Stimulated activated CD8-positive, alpha-beta memory T cell treated with anti-CD3 and anti-CD28 coated beads, Interleukin-4, amount 100 ng/mL, for 4 hours (primary cell): ENCODE results near the gene VPS35L.

Source experiments
- DNase-seq, 2 donors: peaks; one replicate each; pipeline ENCODE4 v3.0.0-alpha.2; 2020; ENCODE audit warnings: low read depth in 2 of 2, low spot score in 1 of 2

The VPS35L gene

DNA sequence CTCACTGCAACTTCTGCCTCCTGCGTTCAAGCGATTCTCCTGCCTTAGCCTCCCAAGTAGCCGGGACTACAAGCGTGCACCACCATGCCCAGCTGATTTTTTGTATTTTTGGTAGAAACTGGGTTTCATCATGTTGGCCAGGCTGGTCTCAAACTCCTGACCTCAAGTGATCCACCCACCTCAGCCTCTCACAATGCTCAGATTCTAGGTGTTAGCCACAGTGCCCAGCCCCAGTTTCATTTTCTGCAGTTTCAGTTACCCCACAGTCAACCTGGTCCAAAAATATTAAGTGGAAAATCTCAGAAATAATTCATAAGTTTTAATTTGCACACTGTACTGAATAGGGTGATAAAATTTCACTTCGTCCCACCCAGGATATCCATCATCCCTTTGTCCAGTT is 133.8 kb downstream of the VPS35L start:
- no peak for DNase-seq

- no peak for DNase-seq
Measured at GRCh38 chr16:19690196-19690595, 134.7 kb downstream of the VPS35L start.

DNA sequence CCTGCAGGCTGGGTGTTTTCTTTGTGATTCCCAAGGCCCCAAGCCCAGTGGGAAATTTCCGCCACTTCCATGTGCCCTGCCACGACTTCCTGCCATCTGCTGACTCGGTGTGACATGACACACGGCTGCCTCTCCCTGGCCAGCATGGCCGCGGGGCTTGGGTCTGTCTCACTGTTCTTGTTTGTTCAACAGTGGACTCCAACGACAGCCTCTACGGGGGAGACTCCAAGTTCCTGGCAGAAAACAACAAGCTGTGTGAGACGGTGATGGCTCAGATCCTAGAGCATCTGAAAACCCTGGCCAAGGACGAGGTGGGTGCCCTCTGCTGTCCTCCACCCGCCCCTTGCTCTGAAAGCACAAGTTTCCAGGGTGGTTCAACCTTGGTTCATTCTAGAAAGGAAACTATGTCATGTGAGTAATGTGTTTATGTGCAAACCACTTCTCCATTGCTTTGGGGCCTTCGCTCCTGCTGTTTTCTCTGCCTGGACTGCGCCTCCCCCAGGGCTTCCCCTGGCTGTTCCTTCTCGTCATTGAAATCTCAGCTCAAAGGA is 135.7 kb downstream of the VPS35L start:
- no peak for DNase-seq

GRCh38 chr16:19694989-19695388 is 139.5 kb downstream of the VPS35L start:
- DNase-seq: no peak

DNA sequence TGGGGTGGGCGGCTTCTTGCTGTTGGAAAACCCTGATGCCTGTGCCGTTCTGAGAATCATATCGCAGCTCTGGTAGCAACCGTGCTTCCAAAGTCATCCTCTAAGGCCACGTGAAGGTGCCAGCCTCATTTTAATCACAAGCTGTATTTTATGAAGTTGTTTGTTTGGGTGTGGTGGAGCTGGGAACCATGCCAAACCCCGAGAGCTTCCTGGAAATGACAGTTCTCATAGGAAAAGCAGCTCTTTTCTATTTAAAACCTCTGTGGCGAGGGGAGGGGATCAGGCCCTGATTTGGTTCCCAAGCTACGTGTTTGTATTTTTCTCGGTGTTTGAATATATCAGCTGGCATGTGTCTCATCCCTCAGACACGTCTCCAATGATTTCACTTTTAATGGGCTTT is 140.8 kb downstream of the VPS35L start:
- peak; percentile 6 to 11 for DNase-seq

- DNase-seq: no peak
Measured at GRCh38 chr16:19696961-19697360, 141.5 kb downstream of the VPS35L start.

GRCh38 chr16:19697756-19698318 is 142.3 kb downstream of the VPS35L start:
- DNase-seq: no peak

- no peak for DNase-seq
Measured at GRCh38 chr16:19698480-19699465, 143.3 kb downstream of the VPS35L start.

DNA sequence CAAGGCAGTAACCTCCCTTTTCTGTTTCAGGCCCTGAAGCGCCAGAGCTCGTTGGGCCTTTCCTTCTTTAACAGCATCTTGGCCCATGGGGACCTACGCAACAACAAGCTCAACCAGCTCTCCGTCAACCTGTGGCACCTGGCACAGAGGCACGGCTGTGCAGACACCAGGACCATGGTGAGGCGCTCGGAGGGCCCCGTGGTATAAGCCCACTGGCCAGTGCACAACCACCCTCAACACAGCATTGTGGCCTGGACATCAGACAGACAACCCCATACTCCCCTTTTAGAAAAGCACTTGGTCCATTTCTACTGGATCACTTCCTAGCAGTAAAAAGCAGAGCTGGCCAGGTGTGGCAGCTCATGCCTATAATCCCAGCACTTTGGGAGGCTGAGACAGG is 144.0 kb downstream of the VPS35L start:
- no peak for DNase-seq

DNA sequence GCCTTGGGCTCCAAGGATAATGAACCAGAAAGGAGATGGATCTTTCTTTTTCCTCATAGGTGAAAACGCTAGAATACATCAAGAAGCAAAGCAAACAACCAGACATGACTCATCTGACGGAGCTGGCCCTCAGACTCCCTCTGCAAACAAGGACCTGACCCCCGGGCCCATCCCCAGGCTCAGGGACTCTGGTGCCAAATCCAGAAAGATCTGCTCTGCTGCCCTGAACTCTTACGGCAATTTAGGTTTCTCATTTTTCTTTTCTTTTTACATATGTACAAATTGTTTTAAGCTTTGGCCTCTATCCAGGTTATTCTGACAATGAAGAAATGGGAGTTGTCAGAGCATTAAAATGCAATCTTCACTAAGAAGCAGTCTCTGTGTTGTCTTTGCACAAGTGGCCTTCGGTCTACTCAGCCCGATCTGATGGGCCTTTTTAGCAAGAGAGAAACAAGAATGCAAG is 144.8 kb downstream of the VPS35L start:
- no peak for DNase-seq

- no peak for DNase-seq
Measured at GRCh38 chr16:19701091-19701490, 145.6 kb downstream of the VPS35L start.

DNA sequence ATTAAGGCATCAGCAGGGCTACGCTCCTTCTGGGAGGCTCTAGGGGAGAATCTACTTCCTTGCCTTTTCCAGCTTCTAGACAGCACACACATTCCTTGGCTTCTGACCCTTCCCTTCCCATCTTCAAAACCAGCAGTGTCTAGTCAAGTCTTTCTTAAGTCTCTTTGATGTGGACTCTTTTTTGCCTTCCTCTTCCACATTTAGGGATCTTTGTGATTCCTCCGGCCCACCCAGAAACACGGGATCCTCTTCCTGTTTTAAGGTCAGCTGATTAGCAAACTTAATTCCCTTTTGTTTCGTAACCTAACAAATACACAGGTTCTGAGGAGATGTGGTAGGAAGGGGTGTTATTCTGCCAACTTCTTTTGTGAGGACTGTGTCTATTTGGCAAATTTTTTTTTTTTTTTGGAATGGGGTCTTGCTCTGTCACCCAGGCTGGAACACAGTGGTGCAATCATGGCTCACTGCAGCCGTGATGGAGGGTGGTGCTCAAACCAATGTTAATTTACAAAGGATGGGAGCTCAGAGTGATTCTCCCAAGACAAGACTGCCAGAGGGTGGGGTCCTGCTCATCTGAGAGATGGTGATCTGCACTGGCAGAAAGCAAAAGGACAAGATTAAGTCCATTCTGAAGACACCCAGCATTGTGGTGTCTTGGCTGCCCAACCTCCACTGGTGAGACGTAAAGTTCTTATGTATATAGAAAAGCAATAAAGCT is 147.8 kb downstream of the VPS35L start:
- DNase-seq: no peak

DNA sequence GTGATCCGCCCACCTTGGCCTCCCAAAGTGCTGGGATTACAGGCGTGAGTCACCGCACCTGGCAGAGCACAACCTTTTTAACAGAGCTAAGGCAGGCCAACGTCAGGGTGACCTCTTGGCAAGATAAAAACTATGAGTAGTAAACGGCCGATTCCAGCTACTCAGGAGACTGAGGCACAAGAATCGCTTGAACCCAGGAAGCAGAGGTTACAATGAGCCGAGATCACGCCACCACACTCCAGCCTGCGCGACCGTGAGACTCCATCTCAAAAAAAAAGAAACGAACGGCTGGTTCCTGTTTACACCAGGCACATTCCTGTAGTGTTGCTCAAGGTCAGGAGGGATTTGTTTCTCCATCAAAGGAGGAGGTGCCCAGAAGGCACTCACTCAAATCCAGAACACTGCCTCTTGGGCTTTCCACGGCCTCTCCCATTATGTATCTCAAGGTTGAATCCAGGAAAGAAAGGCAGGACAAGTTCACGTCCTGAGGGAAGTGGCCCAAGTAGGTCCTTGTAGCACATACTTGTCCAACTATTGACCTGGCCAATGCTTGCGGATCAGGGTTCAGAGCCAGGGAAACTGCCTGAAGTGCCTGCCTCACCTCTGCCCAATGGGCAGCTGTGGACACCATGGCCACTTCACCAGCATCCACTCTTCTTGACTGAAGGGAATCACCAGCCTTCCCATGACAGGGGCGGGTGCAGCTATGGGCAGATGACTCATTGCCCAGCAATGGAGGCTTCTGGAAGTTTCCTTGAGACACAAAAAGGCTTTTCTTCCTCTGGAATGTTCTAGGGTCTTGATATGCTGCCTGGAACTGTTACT is 149.0 kb downstream of the VPS35L start:
- no peak for DNase-seq

- no peak for DNase-seq
Measured at GRCh38 chr16:19705146-19705501, 149.6 kb downstream of the VPS35L start.

DNA sequence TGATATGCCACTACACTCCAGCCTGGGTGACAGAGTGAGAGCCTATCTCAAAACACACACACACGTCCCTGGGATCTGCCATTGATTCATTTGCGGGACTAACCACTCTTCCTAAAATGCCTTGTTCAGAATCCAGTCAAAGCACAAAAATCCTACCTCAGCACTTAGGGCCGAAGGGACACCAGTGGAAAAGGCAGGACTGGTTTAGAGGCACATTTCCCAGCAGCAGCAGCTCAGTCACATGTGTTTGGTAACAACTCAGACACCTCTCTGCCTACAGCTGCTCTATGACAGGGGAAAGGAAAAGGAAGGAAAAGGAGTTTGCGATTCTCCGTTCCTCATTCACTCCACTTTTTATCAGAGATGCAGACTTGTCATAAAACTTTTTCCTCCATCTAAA is 150.3 kb downstream of the VPS35L start:
- no peak for DNase-seq

DNA sequence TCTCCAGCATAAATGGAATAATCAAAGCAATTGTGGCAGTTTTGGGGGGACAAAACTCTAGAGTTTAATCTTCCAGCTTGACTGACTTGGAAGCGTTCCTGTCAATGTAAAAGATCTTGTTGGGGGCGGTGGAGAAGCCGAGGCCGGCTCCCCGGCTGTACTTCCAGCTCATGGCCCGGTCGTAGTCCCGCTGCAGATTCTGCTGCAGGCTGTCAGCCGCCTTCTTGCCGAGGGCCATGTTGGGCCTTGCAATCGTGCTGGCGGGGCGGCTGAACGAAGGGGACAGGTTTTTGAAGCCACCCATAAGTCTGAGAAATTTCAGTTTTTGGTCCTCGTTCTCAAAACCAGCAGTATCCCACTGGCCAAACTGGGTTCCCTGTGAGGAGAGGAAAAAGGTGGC is 151.3 kb downstream of the VPS35L start:
- DNase-seq: no peak

DNA sequence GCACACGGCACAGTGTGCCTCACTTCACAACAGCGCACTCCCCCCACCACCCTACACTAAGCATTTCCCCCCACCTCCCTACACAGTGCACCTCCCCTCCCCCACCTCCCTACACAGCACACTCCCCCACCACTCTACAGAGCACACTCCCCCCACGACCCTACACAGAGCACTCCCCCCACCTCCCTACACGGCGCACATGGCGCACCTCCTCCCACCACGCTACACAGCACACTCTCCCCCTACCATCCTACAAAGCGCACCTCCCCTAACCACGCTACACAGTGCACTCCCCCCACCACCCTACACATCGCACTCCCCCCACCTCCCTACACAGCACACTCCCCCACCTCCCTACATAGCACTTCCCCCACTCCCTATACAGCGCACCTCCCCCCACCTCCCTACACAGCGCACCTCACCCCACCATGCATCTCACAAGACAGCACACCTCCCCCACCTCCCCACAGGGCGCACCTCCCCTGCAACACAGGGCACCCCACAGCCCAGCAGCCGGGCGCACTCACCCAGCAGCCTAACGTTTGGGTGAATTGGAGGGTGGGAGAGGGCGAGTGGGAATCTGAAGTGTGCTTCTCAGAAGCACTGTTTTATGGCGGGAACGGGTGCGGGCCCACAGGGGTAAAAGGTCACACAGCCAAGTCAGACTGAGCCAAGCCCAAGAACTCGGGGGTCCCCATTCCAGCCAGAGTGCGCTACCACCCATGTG is 152.2 kb downstream of the VPS35L start:
- no peak for DNase-seq

DNA sequence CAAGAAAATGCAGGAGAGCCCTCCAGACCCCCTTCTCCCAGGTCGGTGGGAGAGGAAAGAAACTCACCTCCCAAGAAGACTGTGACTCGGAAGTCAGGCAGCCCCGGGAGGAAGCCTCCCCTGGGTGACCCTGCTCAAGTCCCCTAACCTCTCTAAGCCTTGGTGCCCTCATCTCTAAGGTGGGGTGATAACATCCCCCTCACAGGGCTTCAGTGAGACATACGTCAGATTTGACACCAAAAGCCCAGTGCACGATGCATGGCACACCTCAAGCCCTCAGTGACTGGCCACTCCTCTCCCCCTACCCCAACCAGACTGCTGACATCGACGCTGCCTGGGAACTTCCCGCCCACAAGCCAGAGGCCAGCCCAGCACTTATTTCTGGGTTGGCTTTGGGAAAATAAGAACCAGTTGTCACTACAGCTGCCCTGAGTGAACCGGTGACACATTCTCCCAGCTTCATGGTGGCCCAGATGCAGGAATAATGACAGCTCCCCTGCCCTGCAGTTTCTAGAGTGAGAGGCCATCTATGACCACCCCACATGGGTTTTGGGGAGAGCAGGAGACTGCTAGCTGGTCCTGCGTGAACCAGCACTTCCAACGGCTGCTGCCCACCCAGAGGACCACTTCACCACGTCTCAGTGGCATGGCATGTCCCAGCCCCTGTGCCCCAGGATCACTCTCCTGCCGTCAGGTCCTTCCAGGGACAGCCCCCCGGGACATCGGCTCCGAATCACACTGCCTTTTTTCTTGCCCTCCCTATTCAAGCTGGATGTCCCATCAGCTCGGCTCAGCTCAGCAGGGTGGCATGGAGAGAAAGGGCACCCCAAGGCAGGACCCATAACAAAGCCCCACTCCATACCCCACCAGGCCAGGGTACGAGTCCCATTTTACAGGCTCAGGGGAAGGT is 153.0 kb downstream of the VPS35L start:
- no peak for DNase-seq
